ENCODE results near the gene EXOC1L. TPM values are rescaled to one million over a fixed set of nuclear protein-coding genes. Genes with fewer than 3 reads are reported as not detected.

The EXOC1L gene
- total and polyA plus RNA-seq, 12 donors, result 0.17 TPM; not detected in 11

GRCh38 chr4:55874831-55875230, 55.2 kb downstream of the EXOC1L start:
- H3K36me3 ChIP-seq (replicated peaks in 1 of 2), result peaks cover 0 to 37% of the 10 kb centered on the region in 2 donors
- H3K4me3 ChIP-seq, result no peak overlapping the region
- H3K9me3 ChIP-seq (replicated peaks in 1 of 3), result no peaks in the 10 kb centered on the region
- TF ChIP-seq CTCF (IDR thresholded peaks at IDR 0.05) (no peak), POLR2A (IDR thresholded peaks at IDR 0.05) (no peak)
- H3K27me3 ChIP-seq, result no peaks in the 10 kb centered on the region
- DNase-seq, result no peak
- no peaks in the 10 kb centered on the region for H3K4me1 ChIP-seq (replicated peaks in 1 of 2)
- intact Hi-C loops (cut with DNase I), result no loop called here
- no peak overlapping the region for H3K27ac ChIP-seq

GRCh38 chr4:55876387-55876786, 56.8 kb downstream of the EXOC1L start:
- no peak overlapping the region for H3K4me3 ChIP-seq
- H3K9me3 ChIP-seq (replicated peaks in 1 of 3), result no peaks in the 10 kb centered on the region
- H3K36me3 ChIP-seq (replicated peaks in 1 of 2), result peaks cover 0 to 36% of the 10 kb centered on the region in 2 donors
- intact Hi-C loops (cut with DNase I), result no loop called here
- no peak for TF ChIP-seq POLR2A (IDR thresholded peaks at IDR 0.05)
- no peak for TF ChIP-seq CTCF (IDR thresholded peaks at IDR 0.05)
- H3K27me3 ChIP-seq, result no peaks in the 10 kb centered on the region
- H3K27ac ChIP-seq, result no peak overlapping the region
- no peaks in the 10 kb centered on the region for H3K4me1 ChIP-seq (replicated peaks in 1 of 2)
- DNase-seq, result no peak

GRCh38 chr4:55879224-55879623, 59.6 kb downstream of the EXOC1L start:
- Histone ChIP-seq H3K27me3 (no peaks in the 10 kb centered on the region), H3K9me3 (replicated peaks in 1 of 3) (no peaks in the 10 kb centered on the region), H3K4me1 (replicated peaks in 1 of 2) (no peaks in the 10 kb centered on the region), H3K27ac (no peak overlapping the region), H3K36me3 (replicated peaks in 1 of 2) (peaks cover 0 to 30% of the 10 kb centered on the region in 2 donors), H3K4me3 (no peak overlapping the region)
- TF ChIP-seq CTCF (IDR thresholded peaks at IDR 0.05) (no peak), POLR2A (IDR thresholded peaks at IDR 0.05) (no peak)
- 96 to 99% (median 98%) methylated on average over 3 of the region's 3 CpGs for WGBS, 4 donors
- intact Hi-C loops (cut with DNase I), result no loop called here
- DNase-seq, result no peak

- H3K9me3 ChIP-seq (replicated peaks in 1 of 3), result no peaks in the 10 kb centered on the region
- H3K4me1 ChIP-seq (replicated peaks in 1 of 2), result no peaks in the 10 kb centered on the region
- DNase-seq, result no peak
- no peaks in the 10 kb centered on the region for H3K27me3 ChIP-seq
- no peak for TF ChIP-seq CTCF (IDR thresholded peaks at IDR 0.05)
- TF ChIP-seq POLR2A (IDR thresholded peaks at IDR 0.05), result no peak
- intact Hi-C loops (cut with DNase I), result no loop called here
- peaks cover 0 to 31% of the 10 kb centered on the region in 2 donors for H3K36me3 ChIP-seq (replicated peaks in 1 of 2)
- no peak overlapping the region for H3K27ac ChIP-seq
- H3K4me3 ChIP-seq, result no peak overlapping the region
- 93 to 99% (median 97%) methylated on average over 3 of the region's 3 CpGs for WGBS, 4 donors
Measured at GRCh38 chr4:55880652-55881280, 61.2 kb downstream of the EXOC1L start.

Data from adrenal gland (tissue), 12 donors.